Measurements from ENCODE around the gene MLLT1.

The MLLT1 gene

DNA sequence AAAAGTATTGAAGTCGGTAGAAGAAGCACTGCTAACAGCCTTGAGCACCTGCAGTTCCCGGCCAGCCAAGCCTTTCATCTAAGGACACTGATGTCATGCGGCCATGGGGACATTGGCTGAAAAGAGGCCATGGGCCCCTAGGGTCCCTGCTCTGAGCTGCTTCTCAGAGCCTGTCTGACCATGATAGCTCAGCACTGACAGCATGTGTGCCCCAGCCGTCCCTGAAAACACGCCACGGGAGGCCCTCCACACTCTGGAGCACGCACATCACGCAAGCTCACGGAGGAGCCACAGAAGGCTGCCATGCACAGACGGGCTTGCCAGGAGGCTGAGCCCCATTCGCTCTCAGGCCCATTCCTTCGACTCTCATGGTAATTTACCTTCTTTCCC is 51.8 kb downstream of the MLLT1 start:
- H3K79me2 ChIP-seq (ENCODE audit: control insufficient read depth, insufficient read depth, low read length, unreplicated experiment), result peaks cover 25% of the 10 kb centered on the region
- peaks cover 15% of the 10 kb centered on the region for H3K4me1 ChIP-seq (ENCODE audit: control insufficient read depth, insufficient read depth, low read length, unreplicated experiment)
- H3K36me3 ChIP-seq (ENCODE audit: insufficient read depth, low read length), result no peaks in the 10 kb centered on the region
- no peak overlapping the region for H3K4me3 ChIP-seq (ENCODE audit: low read depth, low read length)
- no peaks in the 10 kb centered on the region for H3K27me3 ChIP-seq (ENCODE audit: insufficient read depth, low read length)
- no peak overlapping the region for H2AFZ ChIP-seq (ENCODE audit: low read length, unreplicated experiment)
- no peak overlapping the region for H3K27ac ChIP-seq (ENCODE audit: low read depth, low read length)

GRCh38 chr19:6227156-6227935 is 52.4 kb downstream of the MLLT1 start:
- Histone ChIP-seq H3K79me2 (ENCODE audit: control insufficient read depth, insufficient read depth, low read length, unreplicated experiment) (peaks cover 24% of the 10 kb centered on the region), H3K36me3 (ENCODE audit: insufficient read depth, low read length) (no peaks in the 10 kb centered on the region), H3K27me3 (ENCODE audit: insufficient read depth, low read length) (no peaks in the 10 kb centered on the region), H2AFZ (ENCODE audit: low read length, unreplicated experiment) (no peak overlapping the region), H3K4me3 (ENCODE audit: low read depth, low read length) (no peak overlapping the region), H3K4me1 (ENCODE audit: control insufficient read depth, insufficient read depth, low read length, unreplicated experiment) (peaks cover 12% of the 10 kb centered on the region), H3K27ac (ENCODE audit: low read depth, low read length) (no peak overlapping the region)

GRCh38 chr19:6226444-6227155 is 53.2 kb downstream of the MLLT1 start:
- peaks cover 20% of the 10 kb centered on the region for H3K79me2 ChIP-seq (ENCODE audit: control insufficient read depth, insufficient read depth, low read length, unreplicated experiment)
- no peaks in the 10 kb centered on the region for H3K36me3 ChIP-seq (ENCODE audit: insufficient read depth, low read length)
- H3K4me1 ChIP-seq (ENCODE audit: control insufficient read depth, insufficient read depth, low read length, unreplicated experiment), result peaks cover 6% of the 10 kb centered on the region
- H2AFZ ChIP-seq (ENCODE audit: low read length, unreplicated experiment), result no peak overlapping the region
- no peaks in the 10 kb centered on the region for H3K27me3 ChIP-seq (ENCODE audit: insufficient read depth, low read length)
- H3K4me3 ChIP-seq (ENCODE audit: low read depth, low read length), result no peak overlapping the region
- no peak overlapping the region for H3K27ac ChIP-seq (ENCODE audit: low read depth, low read length)

DNA sequence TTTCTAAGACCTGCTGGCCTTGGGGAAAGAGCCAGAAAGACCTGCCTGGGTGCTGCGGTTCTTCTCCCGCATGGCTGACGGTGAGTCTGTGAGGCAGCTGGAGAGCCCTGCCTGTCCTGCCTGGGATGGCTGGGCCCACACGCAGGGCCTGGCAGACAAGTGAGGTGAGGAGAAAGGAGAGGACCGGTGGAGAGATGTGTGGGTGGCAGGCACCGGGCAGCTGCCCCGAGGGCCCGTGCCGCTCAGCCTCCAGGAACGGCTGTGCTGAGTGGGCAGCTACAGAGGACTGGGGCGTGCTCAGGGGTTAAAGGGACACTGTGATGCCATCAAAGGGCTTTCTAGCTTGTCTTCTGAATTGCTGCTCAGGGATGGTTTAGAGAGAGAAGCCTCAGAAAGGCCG is 53.8 kb downstream of the MLLT1 start:
- Histone ChIP-seq H3K36me3 (ENCODE audit: insufficient read depth, low read length) (no peaks in the 10 kb centered on the region), H3K27ac (ENCODE audit: low read depth, low read length) (no peak overlapping the region), H2AFZ (ENCODE audit: low read length, unreplicated experiment) (no peak overlapping the region), H3K79me2 (ENCODE audit: control insufficient read depth, insufficient read depth, low read length, unreplicated experiment) (peaks cover 16% of the 10 kb centered on the region), H3K4me1 (ENCODE audit: control insufficient read depth, insufficient read depth, low read length, unreplicated experiment) (peaks cover 6% of the 10 kb centered on the region), H3K27me3 (ENCODE audit: insufficient read depth, low read length) (no peaks in the 10 kb centered on the region), H3K4me3 (ENCODE audit: low read depth, low read length) (no peak overlapping the region)

DNA sequence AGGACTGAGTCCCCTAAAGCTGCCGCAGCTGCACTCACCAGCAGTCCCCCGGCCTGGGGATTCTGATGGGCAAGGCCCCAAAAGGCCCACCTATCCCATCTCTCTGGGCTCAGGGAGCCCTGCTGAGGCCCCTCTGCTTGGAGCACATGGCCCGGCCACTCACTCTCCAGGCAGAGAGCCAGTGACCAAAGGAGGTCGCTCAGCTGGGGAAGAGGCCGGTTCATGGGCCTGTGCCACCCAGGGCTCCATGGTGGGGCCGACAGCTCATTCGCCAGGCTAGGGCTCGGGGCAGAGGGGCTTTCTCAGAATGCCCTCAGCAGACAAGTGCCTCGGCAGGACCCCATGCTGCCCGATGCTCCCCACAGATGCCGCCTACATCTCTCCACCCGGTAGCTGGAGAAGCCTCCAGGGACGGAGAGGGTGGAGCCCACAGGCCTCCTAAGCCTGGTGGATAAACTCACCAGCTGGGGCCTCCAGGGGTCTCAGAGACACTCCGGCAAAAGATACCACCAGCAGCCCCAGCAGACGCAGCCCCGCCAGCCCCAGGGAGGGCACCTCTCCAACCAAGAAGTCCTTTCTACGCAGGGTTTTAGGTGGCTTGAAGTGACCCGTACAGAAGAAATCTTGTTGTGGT is 54.4 kb downstream of the MLLT1 start:
- Histone ChIP-seq H3K4me1 (ENCODE audit: control insufficient read depth, insufficient read depth, low read length, unreplicated experiment) (peaks cover 10% of the 10 kb centered on the region), H3K4me3 (ENCODE audit: low read depth, low read length) (no peak overlapping the region), H3K36me3 (ENCODE audit: insufficient read depth, low read length) (no peaks in the 10 kb centered on the region), H3K27me3 (ENCODE audit: insufficient read depth, low read length) (no peaks in the 10 kb centered on the region), H3K79me2 (ENCODE audit: control insufficient read depth, insufficient read depth, low read length, unreplicated experiment) (peaks cover 10% of the 10 kb centered on the region), H3K27ac (ENCODE audit: low read depth, low read length) (no peak overlapping the region), H2AFZ (ENCODE audit: low read length, unreplicated experiment) (no peak overlapping the region)

- Histone ChIP-seq H3K4me3 (ENCODE audit: low read depth, low read length) (no peak overlapping the region), H3K27ac (ENCODE audit: low read depth, low read length) (no peak overlapping the region), H3K27me3 (ENCODE audit: insufficient read depth, low read length) (no peaks in the 10 kb centered on the region), H3K36me3 (ENCODE audit: insufficient read depth, low read length) (no peaks in the 10 kb centered on the region), H3K79me2 (ENCODE audit: control insufficient read depth, insufficient read depth, low read length, unreplicated experiment) (peaks cover 9% of the 10 kb centered on the region), H2AFZ (ENCODE audit: low read length, unreplicated experiment) (no peak overlapping the region), H3K4me1 (ENCODE audit: control insufficient read depth, insufficient read depth, low read length, unreplicated experiment) (peaks cover 18% of the 10 kb centered on the region)
Observed at GRCh38 chr19:6224308-6224675, 55.5 kb downstream of the MLLT1 start.

DNA sequence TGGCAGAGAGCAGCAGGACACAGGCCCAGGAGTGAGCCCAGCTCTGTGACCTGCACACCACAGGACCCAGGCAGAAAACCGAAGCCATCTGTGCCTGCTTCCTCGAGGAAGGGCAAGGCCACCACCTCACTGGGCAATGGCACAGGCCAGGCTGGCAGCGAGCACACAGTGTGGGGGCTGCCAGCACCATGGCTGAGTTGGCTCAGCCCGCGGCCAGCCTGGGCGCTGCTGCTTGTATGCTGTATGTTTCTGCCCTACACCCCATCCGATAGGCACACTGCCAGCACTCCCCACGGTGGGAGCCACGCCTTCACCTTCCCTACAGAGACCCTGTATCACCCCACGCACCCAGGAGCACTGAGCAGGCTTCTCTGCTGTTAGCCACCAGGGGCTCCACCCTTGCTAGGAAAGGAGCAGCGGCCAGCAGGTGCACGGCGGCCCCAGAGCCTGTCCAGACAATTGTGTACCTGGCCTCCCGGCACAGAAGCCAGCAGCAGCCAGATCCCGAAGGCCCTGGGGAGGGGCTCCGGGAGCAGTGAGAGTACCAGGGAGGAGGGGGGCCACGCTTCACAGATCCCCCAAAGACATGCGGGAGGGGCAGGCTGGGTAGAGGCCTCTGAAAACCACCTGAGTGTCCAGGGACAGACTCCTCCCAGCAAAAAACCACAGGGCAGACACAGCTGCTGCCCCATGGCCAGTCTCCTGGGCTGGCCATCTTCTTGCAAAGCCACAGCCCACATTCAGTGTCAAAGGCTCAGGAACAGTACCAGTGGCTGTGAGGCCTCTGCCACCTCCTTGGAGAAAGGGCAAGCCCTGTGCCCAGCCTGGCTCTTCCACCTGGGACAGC is 56.1 kb downstream of the MLLT1 start:
- peaks cover 21% of the 10 kb centered on the region for H3K4me1 ChIP-seq (ENCODE audit: control insufficient read depth, insufficient read depth, low read length, unreplicated experiment)
- no peaks in the 10 kb centered on the region for H3K27me3 ChIP-seq (ENCODE audit: insufficient read depth, low read length)
- no peak overlapping the region for H3K27ac ChIP-seq (ENCODE audit: low read depth, low read length)
- no peaks in the 10 kb centered on the region for H3K36me3 ChIP-seq (ENCODE audit: insufficient read depth, low read length)
- no peak overlapping the region for H3K4me3 ChIP-seq (ENCODE audit: low read depth, low read length)
- H2AFZ ChIP-seq (ENCODE audit: low read length, unreplicated experiment), result no peak overlapping the region
- peaks cover 9% of the 10 kb centered on the region for H3K79me2 ChIP-seq (ENCODE audit: control insufficient read depth, insufficient read depth, low read length, unreplicated experiment)

DNA sequence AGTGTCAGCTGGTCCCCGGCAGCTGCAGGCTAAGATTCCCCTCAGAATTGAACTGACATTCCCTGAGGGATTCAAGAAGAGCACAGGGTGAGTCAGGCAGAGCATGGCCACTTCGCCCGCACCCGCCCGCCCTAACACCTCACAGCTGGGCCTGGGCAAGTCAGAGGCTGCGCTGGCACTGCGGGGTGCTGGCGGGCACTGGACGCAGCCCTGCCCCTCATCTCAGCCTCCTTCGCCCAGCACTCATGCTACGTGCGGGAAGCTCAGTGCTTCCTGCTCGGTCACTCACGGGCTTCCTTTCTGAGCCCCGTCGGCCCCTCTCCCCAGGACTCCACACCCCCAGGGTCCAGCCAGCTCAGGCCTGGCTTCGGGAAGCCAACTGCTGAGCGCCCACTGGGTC is 56.9 kb downstream of the MLLT1 start:
- H2AFZ ChIP-seq (ENCODE audit: low read length, unreplicated experiment), result no peak overlapping the region
- H3K27me3 ChIP-seq (ENCODE audit: insufficient read depth, low read length), result no peaks in the 10 kb centered on the region
- peaks cover 21% of the 10 kb centered on the region for H3K4me1 ChIP-seq (ENCODE audit: control insufficient read depth, insufficient read depth, low read length, unreplicated experiment)
- H3K79me2 ChIP-seq (ENCODE audit: control insufficient read depth, insufficient read depth, low read length, unreplicated experiment), result peaks cover 9% of the 10 kb centered on the region
- H3K27ac ChIP-seq (ENCODE audit: low read depth, low read length), result no peak overlapping the region
- H3K36me3 ChIP-seq (ENCODE audit: insufficient read depth, low read length), result no peaks in the 10 kb centered on the region
- H3K4me3 ChIP-seq (ENCODE audit: low read depth, low read length), result no peak overlapping the region

DNA sequence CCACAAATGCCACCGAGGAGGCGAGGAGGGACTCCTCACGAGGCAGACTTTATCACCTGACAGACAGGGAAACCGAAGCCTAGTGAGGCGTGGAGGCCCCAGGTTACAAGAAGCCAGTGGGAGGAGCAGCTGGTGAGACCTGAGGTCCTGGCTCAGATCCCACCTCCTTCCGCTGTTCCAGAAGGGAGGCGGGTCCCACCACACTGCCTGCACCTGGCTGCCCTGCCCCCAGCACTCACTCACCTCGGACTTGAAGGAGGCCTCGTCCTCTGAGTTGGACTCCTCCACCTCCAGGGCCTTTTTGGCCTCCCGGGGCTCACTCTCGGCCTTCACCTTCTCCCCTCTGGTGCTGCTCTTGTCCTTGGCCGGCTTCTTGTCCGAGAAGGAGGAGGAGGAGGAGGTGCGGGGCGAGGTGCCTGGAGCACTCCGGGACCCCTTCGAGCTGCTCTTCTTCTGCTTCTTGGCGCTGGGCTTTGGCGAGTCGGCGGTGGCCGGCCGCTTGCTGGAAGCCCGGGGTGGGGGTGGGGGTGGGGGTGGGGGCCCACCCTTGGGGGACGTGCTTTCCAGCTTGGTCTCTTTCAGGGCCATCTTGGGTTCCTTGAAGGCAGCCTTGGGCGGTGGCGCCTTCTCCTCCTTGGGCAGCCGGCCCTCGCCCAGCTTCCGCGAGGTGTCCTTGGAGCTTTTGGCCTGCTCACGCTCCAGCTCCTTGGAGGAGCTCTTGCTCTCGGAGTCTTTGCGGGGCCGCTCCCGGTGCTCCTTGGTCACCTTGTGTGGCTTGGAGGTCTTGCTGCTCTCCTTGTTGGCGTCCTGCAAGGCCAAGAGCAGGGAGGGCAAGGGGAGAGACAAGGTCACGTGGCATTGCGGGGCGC is 57.7 kb downstream of the MLLT1 start:
- no peaks in the 10 kb centered on the region for H3K27me3 ChIP-seq (ENCODE audit: insufficient read depth, low read length)
- no peak overlapping the region for H2AFZ ChIP-seq (ENCODE audit: low read length, unreplicated experiment)
- H3K36me3 ChIP-seq (ENCODE audit: insufficient read depth, low read length), result no peaks in the 10 kb centered on the region
- H3K4me1 ChIP-seq (ENCODE audit: control insufficient read depth, insufficient read depth, low read length, unreplicated experiment), result peaks cover 21% of the 10 kb centered on the region
- H3K79me2 ChIP-seq (ENCODE audit: control insufficient read depth, insufficient read depth, low read length, unreplicated experiment), result peaks cover 6% of the 10 kb centered on the region
- no peak overlapping the region for H3K4me3 ChIP-seq (ENCODE audit: low read depth, low read length)
- no peak overlapping the region for H3K27ac ChIP-seq (ENCODE audit: low read depth, low read length)
